IMR-90 (cell line): ENCODE results near the gene FBXL13. TPM values are rescaled to one million over a fixed set of nuclear protein-coding genes. Genes with fewer than 3 reads are reported as not detected.

Experiments used
- ATAC-seq: fragments of 200-7000 bp; cut with Tn5 transposase; 2 replicates; pipeline ENCODE4 v1.9.1; 2020; ENCODE audit warnings: low read depth, mild to moderate bottlenecking, moderate library complexity
- BruUV-seq: library from RNA; stranded (reverse); fragments of 400-500 nt; replicated peaks from 2 replicates; lab custom pipeline; 2021; lab: Mats Ljungman, UMichigan
- CTCF ChIA-PET: fragments of 300-600 bp; formaldehyde crosslinking; extraction: SDS; loops from one replicate; lab custom pipeline; 2021; ENCODE audit warnings: antibody characterized with exemption; lab: Yijun Ruan, JAX
- POLR2A ChIA-PET: fragments of 300-600 bp; sonication (Branson Sonifier 250); formaldehyde crosslinking; loops from one replicate; lab custom pipeline; 2022; ENCODE audit warnings: antibody characterized with exemption; ENCODE audit not compliant: unreplicated experiment; lab: Charles Lee
- DNase-seq: peaks from one replicate; pipeline ENCODE4 v3.0.0; 2013
- H2AFZ ChIP-seq: replicated peaks from 2 replicates; pipeline ENCODE3; 2013; ENCODE audit warnings: low read length, mild to moderate bottlenecking; ENCODE audit not compliant: poor library complexity
- H2AK5ac ChIP-seq: 2 replicates; pipeline ENCODE4 v1.6.1; 2013; ENCODE audit warnings: low read depth, low read length, inconsistent platforms
- H2AK9ac ChIP-seq: replicated peaks from 2 replicates; pipeline ENCODE3; 2013; ENCODE audit warnings: mild to moderate bottlenecking, low read depth, low read length, moderate library complexity; ENCODE audit not compliant: poor library complexity
- H2BK120ac ChIP-seq: 2 replicates; pipeline ENCODE4 v1.6.1; 2013; ENCODE audit warnings: low read depth, low read length, inconsistent platforms
- H2BK15ac ChIP-seq: 3 replicates; pipeline ENCODE4 v1.6.1; 2013; ENCODE audit warnings: low read depth, low read length, inconsistent platforms
- H2BK20ac ChIP-seq: 2 replicates; pipeline ENCODE4 v1.6.1; 2013; ENCODE audit warnings: low read depth, mild to moderate bottlenecking, inconsistent platforms, low read length, moderate library complexity
- H2BK5ac ChIP-seq: 2 replicates; pipeline ENCODE4 v1.6.1; 2013; ENCODE audit warnings: mild to moderate bottlenecking, low read depth, low read length, inconsistent platforms; ENCODE audit not compliant: poor library complexity, severe bottlenecking
- H3K14ac ChIP-seq: replicated peaks from 2 replicates; pipeline ENCODE4 v1.6.1; 2013; ENCODE audit warnings: low read depth, low read length, inconsistent platforms
- H3K18ac ChIP-seq: 2 replicates; pipeline ENCODE4 v1.6.1; 2013; ENCODE audit warnings: low read depth, low read length, control low read depth
- H3K23ac ChIP-seq: 2 replicates; pipeline ENCODE4 v1.6.1; 2013; ENCODE audit warnings: low read depth, low read length, inconsistent platforms
- H3K27ac ChIP-seq: 2 replicates; pipeline ENCODE4 v1.5.1; 2013; ENCODE audit warnings: mild to moderate bottlenecking, control low read depth, low read length; ENCODE audit not compliant: insufficient read depth
- H3K27me3 ChIP-seq: 2 replicates; pipeline ENCODE4 v1.6.1; 2013; ENCODE audit warnings: low read length; ENCODE audit not compliant: control insufficient read depth, insufficient read depth
- H3K36me3 ChIP-seq: 2 replicates; pipeline ENCODE4 v1.6.1; 2013; ENCODE audit warnings: low read length, mixed read lengths; ENCODE audit not compliant: control insufficient read depth, insufficient read depth
- H3K4ac ChIP-seq: 2 replicates; pipeline ENCODE4 v1.6.1; 2013; ENCODE audit warnings: low read depth, low read length, inconsistent platforms
- H3K4me1 ChIP-seq: 2 replicates; pipeline ENCODE4 v1.6.1; 2013; ENCODE audit warnings: low read length, mixed read lengths; ENCODE audit not compliant: control insufficient read depth, insufficient read depth
- H3K4me2 ChIP-seq: 2 replicates; pipeline ENCODE4 v1.6.1; 2013; ENCODE audit warnings: low read depth, mild to moderate bottlenecking, control low read depth, low read length, moderate library complexity
- H3K4me3 ChIP-seq: 2 replicates; pipeline ENCODE4 v1.5.1; 2013; ENCODE audit warnings: low read depth, mild to moderate bottlenecking, control low read depth, low read length, moderate library complexity; ENCODE audit not compliant: insufficient read depth
- H3K56ac ChIP-seq: 2 replicates; pipeline ENCODE4 v1.6.1; 2013; ENCODE audit warnings: low read length, inconsistent platforms; ENCODE audit not compliant: insufficient read depth; ENCODE audit errors: extremely low read depth
- H3K79me1 ChIP-seq, 2 experiments: 2 replicates each; pipeline ENCODE4 v1.6.1; 2013; ENCODE audit warnings: low read length in 2 of 2, inconsistent platforms in 1 of 2, low read depth in 1 of 2
- H3K9ac ChIP-seq: 2 replicates; pipeline ENCODE4 v1.6.1; 2013; ENCODE audit warnings: low read depth, low read length, control low read depth
- H3K9me1 ChIP-seq: 2 replicates; pipeline ENCODE4 v1.6.1; 2013; ENCODE audit warnings: low read length, inconsistent platforms; ENCODE audit not compliant: insufficient read depth
- H3K9me3 ChIP-seq: 2 replicates; pipeline ENCODE4 v1.6.1; 2013; ENCODE audit warnings: low read length; ENCODE audit not compliant: control insufficient read depth, insufficient read depth
- H4K20me1 ChIP-seq: 2 replicates; pipeline ENCODE4 v1.6.1; 2013; ENCODE audit warnings: low read length, inconsistent platforms; ENCODE audit not compliant: insufficient read depth
- H4K5ac ChIP-seq: 2 replicates; pipeline ENCODE4 v1.6.1; 2013; ENCODE audit warnings: mild to moderate bottlenecking, low read depth, low read length, control low read depth
- H4K8ac ChIP-seq, 2 experiments: 2 replicates each; pipeline ENCODE4 v1.6.1; 2013; ENCODE audit warnings: low read depth in 2 of 2, low read length in 2 of 2, control low read depth in 1 of 2, inconsistent platforms in 1 of 2
- H4K91ac ChIP-seq: 2 replicates; pipeline ENCODE4 v1.6.1; 2013; ENCODE audit warnings: low read depth, low read length, inconsistent platforms; ENCODE audit not compliant: insufficient read depth
- BHLHE40 ChIP-seq: fragments of 150-350 bp; IDR thresholded peaks from 2 replicates; pipeline ENCODE4 v1.6.1; 2016; ENCODE audit warnings: mild to moderate bottlenecking, low read depth, low read length
- CEBPB ChIP-seq: IDR thresholded peaks from 2 replicates; pipeline ENCODE4 v1.6.1; 2012; ENCODE audit warnings: low read depth, low read length, improper control_type of control experiment
- CHD1 ChIP-seq: IDR thresholded peaks from 2 replicates; pipeline ENCODE4 v1.6.1; 2012; ENCODE audit warnings: low read depth, low read length, improper control_type of control experiment
- CTCF ChIP-seq: conservative IDR thresholded peaks from 2 replicates; pipeline ENCODE4 v1.5.1; 2012; ENCODE audit warnings: mild to moderate bottlenecking, low read depth, low read length, improper control_type of control experiment
- ELK1 ChIP-seq: fragments of 150-350 bp; IDR thresholded peaks from 2 replicates; pipeline ENCODE4 v1.6.1; 2016; ENCODE audit warnings: low read depth, mild to moderate bottlenecking, low read length, moderate library complexity, borderline replicate concordance
- FOS ChIP-seq: fragments of 150-350 bp; IDR thresholded peaks from 2 replicates; pipeline ENCODE4 v1.6.1; 2016; ENCODE audit warnings: low read depth, low read length
- MAFK ChIP-seq: IDR thresholded peaks from 2 replicates; pipeline ENCODE4 v1.6.1; 2012; ENCODE audit warnings: low read depth, low read length, improper control_type of control experiment
- MXI1 ChIP-seq: IDR thresholded peaks from 2 replicates; pipeline ENCODE4 v1.6.1; 2012; ENCODE audit warnings: low read depth, mild to moderate bottlenecking, low read length, moderate library complexity, borderline replicate concordance
- NFE2L2 ChIP-seq: fragments of 150-350 bp; IDR thresholded peaks from 2 replicates; pipeline ENCODE4 v1.6.1; 2016; ENCODE audit warnings: low read depth, mild to moderate bottlenecking, low read length
- POLR2A ChIP-seq: IDR thresholded peaks from 2 replicates; pipeline ENCODE4 v1.6.1; 2012; ENCODE audit warnings: mild to moderate bottlenecking, low read depth, low read length
- RAD21 ChIP-seq: IDR thresholded peaks from 2 replicates; pipeline ENCODE4 v1.6.1; 2012; ENCODE audit warnings: low read length, improper control_type of control experiment
- RCOR1 ChIP-seq: IDR thresholded peaks from 2 replicates; pipeline ENCODE4 v1.6.1; 2012; ENCODE audit warnings: mild to moderate bottlenecking, low read length, improper control_type of control experiment; ENCODE audit not compliant: insufficient replicate concordance
- RFX5 ChIP-seq: IDR thresholded peaks from 2 replicates; pipeline ENCODE4 v1.8.0; 2012; ENCODE audit warnings: low read depth, mild to moderate bottlenecking, low read length, moderate library complexity
- SMC3 ChIP-seq: fragments of 150-350 bp; IDR thresholded peaks from 2 replicates; pipeline ENCODE4 v1.6.1; 2016; ENCODE audit warnings: low read depth, mild to moderate bottlenecking, antibody characterized with exemption, low read length, moderate library complexity
- USF2 ChIP-seq: fragments of 150-350 bp; IDR thresholded peaks from 2 replicates; pipeline ENCODE4 v1.6.1; 2017; ENCODE audit warnings: mild to moderate bottlenecking, antibody characterized with exemption, low read length, low read depth
- WGBS, 2 experiments: methylation state at CpG; one replicate each; pipeline versions ENCODE4 v1.1.5 to v1.1.7; 2013; ENCODE audit warnings: missing lambda C conversion rate in 2 of 2; ENCODE audit not compliant: insufficient read length in 1 of 2; ENCODE audit errors: extremely low coverage in 2 of 2; 5-methylcytosine and 5-hydroxymethylcytosine counted together
- dilution Hi-C: fragments of 300-500 bp; cut with HindIII; formaldehyde crosslinking; loops from one replicate; pipeline ENCODE4 v1.14.3; 2018; ENCODE audit warnings: low sequenced_read_pairs; ENCODE audit not compliant: unreplicated experiment
- in situ Hi-C: fragments of 300-500 bp; cut with MboI; formaldehyde crosslinking; loops from 3 replicates; pipeline ENCODE4 v1.14.3; 2019; ENCODE audit warnings: low sequenced_read_pairs, inconsistent platforms, mixed read lengths
- intact Hi-C: fragments of 100-400 bp; cut with micrococcal nuclease; formaldehyde crosslinking; loops from 2 replicates; pipeline ENCODE4 v1.10.0; 2022
- polyA plus RNA-seq, 3 experiments: library from polyadenylated mRNA; depleted of rRNA; stranded (reverse); fragments of >200 nt; gene quantifications; 2 replicates each; pipeline ENCODE4 v1.2.3, GENCODE V29; 2012; ENCODE audit warnings: low replicate concordance in 1 of 3
- total RNA-seq: library from RNA; depleted of rRNA; stranded (reverse); fragments of >200 nt; gene quantifications from 2 replicates; pipeline ENCODE4 v1.2.3, GENCODE V29; 2012

FBXL13 gene
- total and polyA plus RNA-seq, 2 of the 4 experiments (the other 2 are of a cell fraction): 0.24 to 0.36 TPM

GRCh38 chr7:102817616-102818573 lies 256.7 kb downstream of the FBXL13 start:
- H3K4me2 ChIP-seq: no peak overlapping the region
- no peak overlapping the region for H2AK5ac ChIP-seq
- no peak overlapping the region for H3K18ac ChIP-seq
- no peak overlapping the region for H2AK9ac ChIP-seq
- H3K9ac ChIP-seq: no peak overlapping the region
- H2BK20ac ChIP-seq: no peak overlapping the region
- no peaks in the 10 kb centered on the region for H4K20me1 ChIP-seq
- no peak overlapping the region for H3K4ac ChIP-seq
- H3K27me3 ChIP-seq: no peaks in the 10 kb centered on the region; the same call in 1 of the 2 replicates
- CTCF ChIA-PET: interaction anchor here (0.7 to 0.8 kb wide), 2 partner anchors 11 to 26 kb away, joined by 3 read pairs; no protein-coding TSS in a partner anchor
- no peak overlapping the region for H3K56ac ChIP-seq
- no peaks in the 10 kb centered on the region for H3K79me1 ChIP-seq
- POLR2A ChIA-PET: no interaction called here
- H2BK5ac ChIP-seq: no peak overlapping the region
- no peak overlapping the region for H3K27ac ChIP-seq
- H3K14ac ChIP-seq: no peak overlapping the region
- H3K9me3 ChIP-seq: no peaks in the 10 kb centered on the region
- no peak overlapping the region for H4K5ac ChIP-seq
- no peak for DNase-seq
- no peak for ATAC-seq
- H2AFZ ChIP-seq: no peak overlapping the region
- H3K4me3 ChIP-seq: no peak overlapping the region
- in situ Hi-C loops (no loop called here), intact Hi-C loops (no loop called here), dilution Hi-C loops (no loop called here)
- H3K4me1 ChIP-seq: peaks cover 8% of the 10 kb centered on the region
- BruUV-seq: no TSS peak
- no peaks in the 10 kb centered on the region; the same call in none of the 2 replicates for H3K9me1 ChIP-seq
- no peak overlapping the region for H2BK120ac ChIP-seq
- H3K36me3 ChIP-seq: no peaks in the 10 kb centered on the region
- H2BK15ac ChIP-seq: no peak overlapping the region
- H3K23ac ChIP-seq: no peak overlapping the region
- WGBS, 2 experiments: no CpG with 5 or more reads among the region's 4 CpGs
- no peak overlapping the region for H4K8ac ChIP-seq
- H4K91ac ChIP-seq: no peak overlapping the region
- TF ChIP-seq MXI1: no peak
- TF ChIP-seq POLR2A: no peak
- no peak for TF ChIP-seq RAD21
- no peak for TF ChIP-seq RFX5
- no peak for TF ChIP-seq ELK1
- no peak for TF ChIP-seq CHD1
- TF ChIP-seq NFE2L2: no peak
- no peak for TF ChIP-seq SMC3
- no peak for TF ChIP-seq CTCF
- no peak for TF ChIP-seq RCOR1
- no peak for TF ChIP-seq USF2
- no peak for TF ChIP-seq BHLHE40
- no peak for TF ChIP-seq CEBPB
- TF ChIP-seq FOS: no peak
- no peak for TF ChIP-seq MAFK
